ENCODE measurements around the gene LRRC28.

Gene LRRC28

GRCh38 chr15:99408236-99409096, 157.2 kb downstream of the LRRC28 start:
- intact Hi-C loops (cut with DNase I): no loop called here
- DNase-seq: peak in 4 of 42 donors; percentile 28 to 48 (median 38)

GRCh38 chr15:99409097-99409473, 157.8 kb downstream of the LRRC28 start:
- intact Hi-C loops (cut with DNase I): no loop called here

GRCh38 chr15:99409560-99409959, 158.3 kb downstream of the LRRC28 start:
- DNase-seq: peak in 1 of 42 donors; percentile 0
- intact Hi-C loops (cut with DNase I): no loop called here

More at GRCh38 chr15:99409097-99409473, 157.8 kb downstream of the LRRC28 start:
- peak in 41 of 42 donors; percentile 37 to 90 (median 70) for DNase-seq

GRCh38 chr15:99410477-99410876, 159.2 kb downstream of the LRRC28 start:
- intact Hi-C loops (cut with DNase I): no loop called here
- DNase-seq: no peak

GRCh38 chr15:99411234-99411633, 160.0 kb downstream of the LRRC28 start:
- intact Hi-C loops (cut with DNase I): no loop called here
- peak in 1 of 42 donors; percentile 0 for DNase-seq

- peak in 1 of 42 donors; percentile 0 for DNase-seq
- intact Hi-C loops (cut with DNase I): no loop called here
Observed at GRCh38 chr15:99412082-99412481, 160.8 kb downstream of the LRRC28 start.

GRCh38 chr15:99412626-99413025, 161.3 kb downstream of the LRRC28 start:
- intact Hi-C loops (cut with DNase I): no loop called here
- peak in 1 of 42 donors; percentile 0 for DNase-seq

GRCh38 chr15:99413955-99414754, 162.9 kb downstream of the LRRC28 start:
- intact Hi-C loops (cut with DNase I): no loop called here
- DNase-seq: peak in 2 of 42 donors; percentile 22 to 34

GRCh38 chr15:99414755-99415731, 163.8 kb downstream of the LRRC28 start:
- peak in 36 of 42 donors; percentile 11 to 90 (median 64) for DNase-seq
- intact Hi-C loops (cut with DNase I): no loop called here

- DNase-seq: peak in 11 of 42 donors; percentile 7 to 44 (median 18)
- intact Hi-C loops (cut with DNase I): no loop called here
Observed at GRCh38 chr15:99416191-99417188, 165.2 kb downstream of the LRRC28 start.

GRCh38 chr15:99421172-99421656, 169.9 kb downstream of the LRRC28 start:
- peak in 7 of 42 donors; percentile 1 to 21 (median 3) for DNase-seq
- intact Hi-C loops (cut with DNase I): no loop called here

- intact Hi-C loops (cut with DNase I): no loop called here
- no peak for DNase-seq
Observed at GRCh38 chr15:99421758-99422157, 170.5 kb downstream of the LRRC28 start.

GRCh38 chr15:99423186-99424130, 172.2 kb downstream of the LRRC28 start:
- intact Hi-C loops (cut with DNase I): no loop called here
- DNase-seq: peak in 8 of 42 donors; percentile 3 to 32 (median 14)

- peak in 6 of 42 donors; percentile 2 to 20 (median 12) for DNase-seq
- intact Hi-C loops (cut with DNase I): no loop called here
Observed at GRCh38 chr15:99424131-99424571, 172.9 kb downstream of the LRRC28 start.

GRCh38 chr15:99424978-99425656, 173.8 kb downstream of the LRRC28 start:
- DNase-seq: peak in 19 of 42 donors; percentile 2 to 59 (median 30)
- intact Hi-C loops (cut with DNase I): no loop called here
